Psoas muscle (tissue), 8 donors: ENCODE results near the gene TMUB1. TPM values are rescaled to one million over a fixed set of nuclear protein-coding genes. Genes with fewer than 3 reads are reported as not detected.

Experiments used
- ATAC-seq, 4 donors: fragments of 200-7000 bp; cut with Tn5 transposase; one replicate each; pipeline ENCODE4 v1.9.1; 2020; ENCODE audit warnings: moderate library complexity in 3 of 4, mild to moderate bottlenecking in 2 of 4
- DNase-seq, 2 donors: peaks; one replicate each; pipeline ENCODE4 v3.0.0-alpha.2; 2020
- H3K27ac ChIP-seq: fragments of 200-600 bp; one replicate; pipeline ENCODE4 v1.8.0; 2022
- H3K27me3 ChIP-seq, 3 donors: fragments of 200-600 bp in 1 of 3; one replicate each; pipeline versions ENCODE4 v1.6.1 to v1.8.0; 2013 to 2022; ENCODE audit warnings: low read length in 2 of 3, mild to moderate bottlenecking in 2 of 3, moderate library complexity in 1 of 3; ENCODE audit not compliant: insufficient read depth in 3 of 3
- H3K36me3 ChIP-seq, 2 donors: fragments of 200-600 bp in 1 of 2; one replicate each; pipeline versions ENCODE4 v1.6.1 to v1.8.0; 2013 to 2022; ENCODE audit warnings: low read depth in 1 of 2, mild to moderate bottlenecking in 1 of 2, moderate library complexity in 1 of 2; ENCODE audit not compliant: insufficient read depth in 1 of 2
- H3K4me1 ChIP-seq: fragments of 200-600 bp; one replicate; pipeline ENCODE4 v1.8.0; 2022
- H3K4me3 ChIP-seq: fragments of 200-600 bp; one replicate; pipeline ENCODE4 v1.8.0; 2022; ENCODE audit warnings: mild to moderate bottlenecking
- H3K9me3 ChIP-seq: fragments of 200-600 bp; one replicate; pipeline ENCODE4 v1.8.0; 2022
- WGBS, 3 donors: extraction: QIAGEN DNeasy Blood & Tissue Kit; methylation state at CpG; one replicate each; pipeline versions ENCODE4 v1.1.6 to v1.1.7; 2013; 5-methylcytosine and 5-hydroxymethylcytosine counted together
- intact Hi-C, 2 donors: fragments of 100-400 bp; cut with DNase I; formaldehyde crosslinking; loops; one replicate each; pipeline versions ENCODE4 v1.11.0 to v1.14.2; 2022
- polyA plus RNA-seq, 3 donors: library from polyadenylated mRNA; stranded (reverse); fragments of 200-250 nt; gene quantifications; one replicate each; pipeline ENCODE4 v1.2.3, GENCODE V29; 2013
- total RNA-seq, 4 donors: library from RNA; stranded (reverse); fragmentation: NEBNext Ultra II Directional in 2 of 4; extraction: Animal tissue kit (Norgen Biotek cat#: 25700) in 2 of 4; gene quantifications; one replicate each; pipeline versions ENCODE4 v1.2.1 to v1.2.4, GENCODE V29; 2021 to 2023
- TF ChIP-seq, protein P1 (sequence below): fragments of 200-600 bp; IDR thresholded peaks from one replicate; pipeline ENCODE4 v1.8.0; 2022; ENCODE audit warnings: antibody characterized with exemption
- donor health status: healthy with polysubstance abuse.
- donor health status: DM: no; HTN: no; CAD: no; lungs with moderate emphysema.
- donor health status: Bipolar disorder and iron deficiency.
- donor health status: healthy.
- donor health status: DM: yes; HTN: yes; CAD: no.
- donor health status: DM: no; HTN: no; CAD: no.
- donor health status: DM: no; HTN: no; CAD: no.
- donor health status: DM: yes; HTN: yes; CAD: no.

Gene TMUB1
- total and polyA plus RNA-seq, 7 donors = 41.7 to 121 (median 55.5) TPM

DNA sequence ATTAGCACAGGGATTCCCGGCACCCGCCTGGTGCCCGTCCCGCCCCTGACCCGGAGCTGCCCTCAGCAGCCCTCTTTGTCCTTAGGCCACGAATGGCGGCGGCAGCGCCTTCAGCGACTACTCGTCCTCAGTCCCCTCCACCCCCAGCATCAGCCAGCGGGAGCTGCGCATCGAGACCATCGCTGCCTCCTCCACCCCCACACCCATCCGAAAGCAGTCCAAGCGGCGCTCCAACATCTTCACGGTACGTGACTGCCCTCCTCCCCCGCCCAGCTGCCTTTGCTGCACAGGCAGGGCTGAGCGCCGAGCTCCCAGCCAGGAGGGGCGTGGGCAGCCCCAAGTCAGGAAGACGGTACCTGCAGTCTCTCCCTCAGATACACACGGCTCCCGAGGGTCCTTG, 36.6 kb upstream of the TMUB1 start:
- no peaks in the 10 kb centered on the region for H3K9me3 ChIP-seq
- H3K27me3 ChIP-seq = no peaks in the 10 kb centered on the region
- WGBS, 3 donors = 92 to 97% (median 93%) methylated on average over 24 to 27 of the region's 27 CpGs
- intact Hi-C loops = loop anchor here (5.0 kb wide), 3 partner anchors 122 to 182 kb away; no protein-coding TSS in a partner anchor
- peaks cover 0 to 62% of the 10 kb centered on the region in 2 donors for H3K36me3 ChIP-seq
- TF ChIP-seq, protein P1, sequence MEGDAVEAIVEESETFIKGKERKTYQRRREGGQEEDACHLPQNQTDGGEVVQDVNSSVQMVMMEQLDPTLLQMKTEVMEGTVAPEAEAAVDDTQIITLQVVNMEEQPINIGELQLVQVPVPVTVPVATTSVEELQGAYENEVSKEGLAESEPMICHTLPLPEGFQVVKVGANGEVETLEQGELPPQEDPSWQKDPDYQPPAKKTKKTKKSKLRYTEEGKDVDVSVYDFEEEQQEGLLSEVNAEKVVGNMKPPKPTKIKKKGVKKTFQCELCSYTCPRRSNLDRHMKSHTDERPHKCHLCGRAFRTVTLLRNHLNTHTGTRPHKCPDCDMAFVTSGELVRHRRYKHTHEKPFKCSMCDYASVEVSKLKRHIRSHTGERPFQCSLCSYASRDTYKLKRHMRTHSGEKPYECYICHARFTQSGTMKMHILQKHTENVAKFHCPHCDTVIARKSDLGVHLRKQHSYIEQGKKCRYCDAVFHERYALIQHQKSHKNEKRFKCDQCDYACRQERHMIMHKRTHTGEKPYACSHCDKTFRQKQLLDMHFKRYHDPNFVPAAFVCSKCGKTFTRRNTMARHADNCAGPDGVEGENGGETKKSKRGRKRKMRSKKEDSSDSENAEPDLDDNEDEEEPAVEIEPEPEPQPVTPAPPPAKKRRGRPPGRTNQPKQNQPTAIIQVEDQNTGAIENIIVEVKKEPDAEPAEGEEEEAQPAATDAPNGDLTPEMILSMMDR = no peak
- H3K4me1 ChIP-seq = peaks cover 7% of the 10 kb centered on the region
- DNase-seq (no peak), ATAC-seq (no peak)
- no peak overlapping the region for H3K27ac ChIP-seq
- no peak overlapping the region for H3K4me3 ChIP-seq

- no peak for DNase-seq
- Histone ChIP-seq H3K4me1 (peaks cover under 1% of the 10 kb centered on the region), H3K36me3 (peaks cover 0 to 54% of the 10 kb centered on the region in 2 donors), H3K27me3 (no peaks in the 10 kb centered on the region), H3K27ac (no peak overlapping the region), H3K9me3 (no peaks in the 10 kb centered on the region), H3K4me3 (no peak overlapping the region)
- WGBS, 3 donors = 92 to 96% (median 96%) methylated on average over 13 of the region's 13 CpGs
- ATAC-seq = no peak
- intact Hi-C loops = no loop called here
- TF ChIP-seq, protein P1 = no peak
These were observed 35.7 kb upstream of the TMUB1 start for GRCh38 chr7:151119055-151119415.

DNA sequence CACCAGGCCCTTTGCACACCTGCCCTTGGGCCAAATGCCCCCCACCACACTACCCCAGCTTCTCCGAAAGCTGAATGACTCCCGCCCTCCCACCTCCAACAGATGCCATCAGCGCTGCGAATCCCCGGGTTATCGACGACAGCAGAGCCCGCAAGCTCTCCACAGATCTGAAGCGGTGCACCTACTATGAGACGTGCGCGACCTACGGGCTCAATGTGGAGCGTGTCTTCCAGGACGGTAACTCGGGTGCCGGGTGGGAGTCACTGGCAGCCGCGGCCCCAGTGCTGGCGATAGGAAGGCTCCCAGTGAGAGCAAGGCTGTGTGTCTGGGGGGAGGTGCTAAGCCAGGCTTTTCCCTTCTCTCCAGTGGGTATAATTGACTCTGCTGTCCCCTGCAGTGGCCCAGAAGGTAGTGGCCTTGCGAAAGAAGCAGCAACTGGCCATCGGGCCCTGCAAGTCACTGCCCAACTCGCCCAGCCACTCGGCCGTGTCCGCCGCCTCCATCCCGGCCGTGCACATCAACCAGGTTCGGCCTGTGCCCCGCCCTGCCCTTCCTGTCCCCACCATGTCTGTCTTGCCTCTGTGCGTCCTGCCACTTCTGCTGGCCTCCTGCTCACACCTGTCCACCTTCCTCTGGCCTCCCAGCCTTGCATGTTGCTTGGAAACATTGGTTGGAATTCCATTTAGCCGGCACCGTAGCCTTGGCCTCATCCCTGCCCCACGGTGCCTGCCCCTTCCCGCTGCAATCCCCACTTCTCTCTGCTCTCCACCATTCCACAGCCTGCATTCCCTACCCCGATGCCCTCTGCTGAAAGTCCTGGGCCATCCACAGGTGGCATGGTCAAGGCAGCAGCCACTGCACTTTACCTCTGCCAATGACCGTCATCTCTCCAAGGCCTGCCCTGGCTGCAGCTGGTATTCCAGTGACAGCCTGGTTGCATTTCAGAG, 35.1 kb upstream of the TMUB1 start:
- Histone ChIP-seq H3K27ac (no peak overlapping the region), H3K36me3 (peaks cover 0 to 48% of the 10 kb centered on the region in 2 donors)
- WGBS, 3 donors = 93 to 95% (median 93%) methylated on average over 34 to 38 of the region's 38 CpGs

DNA sequence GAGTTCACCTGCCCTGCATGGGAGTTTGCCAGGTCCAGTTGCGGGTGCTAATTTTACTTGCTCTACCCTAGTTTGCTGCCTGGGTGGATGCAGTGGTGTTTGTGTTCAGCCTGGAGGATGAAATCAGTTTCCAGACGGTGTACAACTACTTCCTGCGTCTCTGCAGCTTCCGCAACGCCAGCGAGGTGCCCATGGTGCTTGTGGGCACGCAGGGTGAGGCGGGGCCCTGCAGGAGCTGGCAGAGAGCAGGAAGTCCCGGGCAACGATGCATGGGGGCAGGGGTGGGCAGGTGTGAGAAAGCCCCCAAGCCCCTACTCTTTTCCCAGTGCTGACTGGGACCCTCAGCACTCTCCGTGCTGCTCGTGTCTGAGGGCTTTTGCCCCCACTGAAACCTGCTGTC, 34.3 kb upstream of the TMUB1 start:
- WGBS, 3 donors = 90 to 94% (median 90%) methylated on average over 12 of the region's 12 CpGs
- H3K4me3 ChIP-seq = no peak overlapping the region
- intact Hi-C loops = no loop called here

More for the DNA sequence above, 35.1 kb upstream of the TMUB1 start:
- H3K9me3 ChIP-seq = no peaks in the 10 kb centered on the region
- no peaks in the 10 kb centered on the region for H3K4me1 ChIP-seq
- TF ChIP-seq, protein P1 = no peak
- DNase-seq (no peak), ATAC-seq (no peak)
- intact Hi-C loops = no loop called here
- no peaks in the 10 kb centered on the region for H3K27me3 ChIP-seq
- H3K4me3 ChIP-seq = no peak overlapping the region

More for the DNA sequence above, 34.3 kb upstream of the TMUB1 start:
- Histone ChIP-seq H3K36me3 (peaks cover 0 to 41% of the 10 kb centered on the region in 2 donors), H3K9me3 (no peaks in the 10 kb centered on the region), H3K27ac (no peak overlapping the region), H3K27me3 (no peaks in the 10 kb centered on the region), H3K4me1 (no peaks in the 10 kb centered on the region)
- TF ChIP-seq, protein P1 = no peak
- DNase-seq (no peak), ATAC-seq (no peak)
